ENCODE data around the gene SIGLEC15. TPM values are rescaled to one million over a fixed set of nuclear protein-coding genes. Genes with fewer than 3 reads are reported as not detected.

Gene SIGLEC15
- total RNA-seq, 1 experiment from 2014 or later = not detected

DNA sequence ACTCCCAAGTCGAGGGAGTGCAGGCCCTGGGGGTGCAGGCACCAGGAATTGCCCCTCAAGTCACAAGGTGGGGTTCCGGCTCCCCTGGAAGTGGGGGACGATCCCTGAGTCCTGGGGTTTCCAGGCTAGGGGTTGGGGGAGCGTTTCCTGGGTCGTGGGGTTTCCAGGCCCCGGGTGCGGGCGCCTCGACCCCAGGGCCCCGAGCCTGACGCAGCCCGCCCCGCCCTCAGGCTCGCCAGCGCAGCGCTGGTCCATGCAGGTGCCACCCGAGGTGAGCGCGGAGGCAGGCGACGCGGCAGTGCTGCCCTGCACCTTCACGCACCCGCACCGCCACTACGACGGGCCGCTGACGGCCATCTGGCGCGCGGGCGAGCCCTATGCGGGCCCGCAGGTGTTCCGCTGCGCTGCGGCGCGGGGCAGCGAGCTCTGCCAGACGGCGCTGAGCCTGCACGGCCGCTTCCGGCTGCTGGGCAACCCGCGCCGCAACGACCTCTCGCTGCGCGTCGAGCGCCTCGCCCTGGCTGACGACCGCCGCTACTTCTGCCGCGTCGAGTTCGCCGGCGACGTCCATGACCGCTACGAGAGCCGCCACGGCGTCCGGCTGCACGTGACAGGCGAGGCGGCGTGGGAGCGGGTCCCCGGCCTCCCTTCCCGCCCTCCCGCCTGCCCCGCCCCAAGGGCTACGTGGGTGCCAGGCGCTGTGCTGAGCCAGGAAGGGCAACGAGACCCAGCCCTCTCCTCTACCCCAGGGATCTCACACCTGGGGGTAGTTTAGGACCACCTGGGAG lies 12.0 kb downstream of the SIGLEC15 start:
- Histone ChIP-seq H3K36me3 (ENCODE audit: control insufficient read depth in 1 of 2, insufficient read depth in 2 of 2, low read length in 2 of 2) (no peaks in the 10 kb centered on the region), H3K4me2 (ENCODE audit: low read length) (no peak overlapping the region), H4K20me1 (ENCODE audit: insufficient read depth) (no peaks in the 10 kb centered on the region), H3K79me2 (ENCODE audit: insufficient read depth, low read length) (no peaks in the 10 kb centered on the region), H3K27ac (ENCODE audit: low read depth, low read length) (no peak overlapping the region), H3K9me3 (ENCODE audit: control insufficient read depth in 1 of 2, insufficient read depth in 1 of 2, low read depth in 1 of 2, low read length in 2 of 2) (no peaks in the 10 kb centered on the region), H3K27me3 (ENCODE audit: insufficient read depth, low read length) (no peaks in the 10 kb centered on the region), H2AFZ (ENCODE audit: low read depth, low read length, poor library complexity, severe bottlenecking) (no peak overlapping the region), H3K9me2 (ENCODE audit: insufficient read depth) (no peaks in the 10 kb centered on the region), H3K4me3 (replicated peaks in 1 of 2; ENCODE audit: low read depth in 1 of 2, low read length in 2 of 2) (no peak overlapping the region), H3K4me1 (ENCODE audit: control insufficient read depth in 1 of 2, insufficient read depth in 2 of 2, low read length in 2 of 2) (no peaks in the 10 kb centered on the region), H3K9ac (ENCODE audit: low read length) (no peak overlapping the region)
- ChIA-PET CTCF (no interaction called here), RAD21 (ENCODE audit: low non-redundant PET in 1 of 2, low total read pairs in 2 of 2, uncharacterized antibody in 2 of 2, unreplicated experiment in 2 of 2) (no interaction called here), POLR2A (no interaction called here)
- TF ChIP-seq POLR2A (IDR thresholded peaks at IDR 0.05; ENCODE audit: borderline replicate concordance, extremely low read depth, insufficient read depth, insufficient read length) = no peak
- TF ChIP-seq EZH2phosphoT487 (IDR thresholded peaks at IDR 0.05; ENCODE audit: borderline replicate concordance) = no peak
- no peak for TF ChIP-seq SP1 (IDR thresholded peaks at IDR 0.05; ENCODE audit: low read depth)
- DNase-seq (ENCODE audit: low read depth, low spot score) = no peak
- no TSS peak for BruUV-seq (replicated peaks)
- ATAC-seq = no peak
- intact Hi-C loops (cut with micrococcal nuclease) = no loop called here

DNA sequence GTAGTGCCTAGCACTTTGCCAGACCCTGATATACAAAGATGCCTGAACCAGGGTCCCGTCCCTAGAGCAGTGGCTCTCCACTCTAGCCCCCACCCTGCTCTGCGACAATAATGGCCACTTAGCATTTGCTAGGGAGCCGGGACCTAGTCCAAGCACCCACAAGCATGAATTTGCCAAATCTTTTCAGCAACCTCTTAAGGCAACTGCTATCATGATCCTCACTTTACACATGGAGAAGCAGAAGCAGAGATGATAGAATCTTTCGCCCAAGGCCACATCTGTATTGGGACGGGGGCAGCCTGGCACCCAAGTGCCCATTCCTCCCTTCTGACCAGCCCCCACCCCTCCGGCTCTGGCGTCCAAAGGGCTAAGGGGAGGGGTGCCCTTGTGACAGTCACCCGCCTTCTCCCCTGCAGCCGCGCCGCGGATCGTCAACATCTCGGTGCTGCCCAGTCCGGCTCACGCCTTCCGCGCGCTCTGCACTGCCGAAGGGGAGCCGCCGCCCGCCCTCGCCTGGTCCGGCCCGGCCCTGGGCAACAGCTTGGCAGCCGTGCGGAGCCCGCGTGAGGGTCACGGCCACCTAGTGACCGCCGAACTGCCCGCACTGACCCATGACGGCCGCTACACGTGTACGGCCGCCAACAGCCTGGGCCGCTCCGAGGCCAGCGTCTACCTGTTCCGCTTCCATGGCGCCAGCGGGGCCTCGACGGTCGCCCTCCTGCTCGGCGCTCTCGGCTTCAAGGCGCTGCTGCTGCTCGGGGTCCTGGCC lies 13.0 kb downstream of the SIGLEC15 start:
- CTCF ChIA-PET = no interaction called here
- no peaks in the 10 kb centered on the region for H3K4me1 ChIP-seq (ENCODE audit: control insufficient read depth in 1 of 2, insufficient read depth in 2 of 2, low read length in 2 of 2)

More for the DNA sequence above, 13.0 kb downstream of the SIGLEC15 start:
- Histone ChIP-seq H3K27ac (ENCODE audit: low read depth, low read length) (no peak overlapping the region), H3K27me3 (ENCODE audit: insufficient read depth, low read length) (no peaks in the 10 kb centered on the region), H2AFZ (ENCODE audit: low read depth, low read length, poor library complexity, severe bottlenecking) (no peak overlapping the region), H3K36me3 (ENCODE audit: control insufficient read depth in 1 of 2, insufficient read depth in 2 of 2, low read length in 2 of 2) (no peaks in the 10 kb centered on the region), H3K9me3 (ENCODE audit: control insufficient read depth in 1 of 2, insufficient read depth in 1 of 2, low read depth in 1 of 2, low read length in 2 of 2) (no peaks in the 10 kb centered on the region), H3K9me2 (ENCODE audit: insufficient read depth) (no peaks in the 10 kb centered on the region), H3K9ac (ENCODE audit: low read length) (no peak overlapping the region), H3K4me3 (replicated peaks in 1 of 2; ENCODE audit: low read depth in 1 of 2, low read length in 2 of 2) (no peak overlapping the region), H3K79me2 (ENCODE audit: insufficient read depth, low read length) (no peaks in the 10 kb centered on the region), H3K4me2 (ENCODE audit: low read length) (no peak overlapping the region), H4K20me1 (ENCODE audit: insufficient read depth) (no peaks in the 10 kb centered on the region)
- ChIA-PET POLR2A (no interaction called here), RAD21 (ENCODE audit: low non-redundant PET in 1 of 2, low total read pairs in 2 of 2, uncharacterized antibody in 2 of 2, unreplicated experiment in 2 of 2) (no interaction called here)
- intact Hi-C loops (cut with micrococcal nuclease) = loop anchor here (1.0 kb wide), 2 partner anchors 115 to 147 kb away; no protein-coding TSS in a partner anchor
- ATAC-seq (no peak), DNase-seq (ENCODE audit: low read depth, low spot score) (no peak)
- no TSS peak for BruUV-seq (replicated peaks)
- TF ChIP-seq, protein P1, sequence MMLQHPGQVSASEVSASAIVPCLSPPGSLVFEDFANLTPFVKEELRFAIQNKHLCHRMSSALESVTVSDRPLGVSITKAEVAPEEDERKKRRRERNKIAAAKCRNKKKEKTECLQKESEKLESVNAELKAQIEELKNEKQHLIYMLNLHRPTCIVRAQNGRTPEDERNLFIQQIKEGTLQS (IDR thresholded peaks at IDR 0.05) = no peak
- TF ChIP-seq CBX3 (IDR thresholded peaks at IDR 0.05; ENCODE audit: low read depth) (no peak), SIN3A (IDR thresholded peaks at IDR 0.05; ENCODE audit: low read depth) (no peak), YY1 (IDR thresholded peaks at IDR 0.05; ENCODE audit: extremely low read depth, insufficient replicate concordance, low read depth, low read length) (no peak)
